K562 (cell line): ENCODE data around the gene GPR68. TPM values are rescaled to one million over a fixed set of nuclear protein-coding genes. Genes with fewer than 3 reads are reported as not detected.

Source experiments
- BMI1 ChIP-seq: fragments of 150-350 bp; IDR thresholded peaks from 2 replicates; pipeline ENCODE4 v1.6.1; 2014; ENCODE audit warnings: low read length
- CREB1 ChIP-seq, 2 experiments: sonication (generic) in 1 of 2; formaldehyde crosslinking in 1 of 2; IDR thresholded peaks; 2 replicates each; pipeline versions ENCODE4 v1.6.1 to v1.8.0; 2012 to 2022; ENCODE audit warnings: inconsistent platforms in 1 of 2, mild to moderate bottlenecking in 1 of 2, missing genetic modification reagents in 1 of 2, moderate library complexity in 1 of 2
- FOXK2 ChIP-seq, 2 experiments: fragments of 450-650 bp; IDR thresholded peaks in 1 of 2; conservative IDR thresholded peaks in 1 of 2; 2 replicates each; pipeline ENCODE4 v1.6.1; 2016; ENCODE audit warnings: low read depth in 2 of 2, mild to moderate bottlenecking in 1 of 2
- POLR2AphosphoS5 ChIP-seq: IDR thresholded peaks from 2 replicates; pipeline ENCODE4 v1.6.1; 2011; ENCODE audit warnings: mild to moderate bottlenecking, low read depth, low read length, moderate library complexity; ENCODE audit not compliant: control insufficient read depth, insufficient read depth
- STAT5A ChIP-seq: IDR thresholded peaks from 2 replicates; pipeline ENCODE4 v1.6.1; 2012; ENCODE audit warnings: low read length, inconsistent platforms, borderline replicate concordance
- ZNF121 ChIP-seq: sonication (generic); formaldehyde crosslinking; conservative IDR thresholded peaks from 2 replicates; pipeline ENCODE4 v1.8.0; 2022; ENCODE audit warnings: missing genetic modification reagents
- ZNF124 ChIP-seq: sonication (generic); formaldehyde crosslinking; IDR thresholded peaks from 2 replicates; pipeline ENCODE4 v1.8.1; 2022; ENCODE audit warnings: missing genetic modification reagents
- ZNF140 ChIP-seq: fragments of 250-450 bp; sonication (Bioruptor Pico); IDR thresholded peaks from 2 replicates; pipeline ENCODE4 v1.8.0; 2021; ENCODE audit warnings: moderate library complexity, mild to moderate bottlenecking, inconsistent platforms
- ZNF668 ChIP-seq: fragments of 250-450 bp; sonication (Bioruptor Pico); IDR thresholded peaks from 2 replicates; pipeline ENCODE4 v1.8.0; 2022; ENCODE audit warnings: mild to moderate bottlenecking, inconsistent platforms
- ZSCAN29 ChIP-seq: fragments of 450-650 bp; IDR thresholded peaks from 2 replicates; pipeline ENCODE4 v1.6.1; 2017
- polyA plus RNA-seq, 8 experiments: library from polyadenylated mRNA; depleted of rRNA in 4 of 8; stranded (reverse) in 5 of 8; unstranded in 3 of 8; fragments of >200 nt; fragmentation: Nextera tagmentation in 2 of 8; fragmentation: Illumina TruSeq in 1 of 8; extraction: Ambion mirVana in 2 of 8; extraction: Trizol in 1 of 8; gene quantifications; 2 replicates each; pipeline versions ENCODE4 v1.2.1 to v1.2.3, GENCODE V29; 2011 to 2014; ENCODE audit warnings: inconsistent platforms in 1 of 8, missing spikeins in 1 of 8
- total RNA-seq, 7 experiments: library from RNA; depleted of rRNA in 6 of 7; stranded (reverse); fragments of >200 nt in 6 of 7; fragmentation: Illumina TruSeq in 2 of 7; extraction: Trizol in 2 of 7; gene quantifications; 2 replicates each; pipeline versions ENCODE4 v1.2.1 to v1.2.3, GENCODE V29; 2011 to 2021; ENCODE audit warnings: low replicate concordance in 1 of 7
- TF ChIP-seq, protein P1 (sequence below): fragments of 450-650 bp; formaldehyde crosslinking; IDR thresholded peaks from 2 replicates; pipeline ENCODE4 v1.4.0; 2022; ENCODE audit warnings: missing genetic modification characterization
- TF ChIP-seq, protein P2 (sequence below): fragments of 200-800 bp; sonication (Bioruptor generic); IDR thresholded peaks from 2 replicates; pipeline ENCODE4 v1.6.1; 2016; ENCODE audit warnings: missing genetic modification characterization, missing compliant biosample characterization
- TF ChIP-seq, protein P3 (sequence below): fragments of 450-650 bp; formaldehyde crosslinking; conservative IDR thresholded peaks from 2 replicates; pipeline ENCODE4 v1.4.0; 2022; ENCODE audit warnings: mild to moderate bottlenecking, missing genetic modification characterization

The GPR68 gene
- total and polyA plus RNA-seq, 9 of the 15 experiments (the other 6 are each of a cell fraction or from before 2014, with no cell fraction given), result 0.41 to 9.4 (median 3.7) TPM

DNA sequence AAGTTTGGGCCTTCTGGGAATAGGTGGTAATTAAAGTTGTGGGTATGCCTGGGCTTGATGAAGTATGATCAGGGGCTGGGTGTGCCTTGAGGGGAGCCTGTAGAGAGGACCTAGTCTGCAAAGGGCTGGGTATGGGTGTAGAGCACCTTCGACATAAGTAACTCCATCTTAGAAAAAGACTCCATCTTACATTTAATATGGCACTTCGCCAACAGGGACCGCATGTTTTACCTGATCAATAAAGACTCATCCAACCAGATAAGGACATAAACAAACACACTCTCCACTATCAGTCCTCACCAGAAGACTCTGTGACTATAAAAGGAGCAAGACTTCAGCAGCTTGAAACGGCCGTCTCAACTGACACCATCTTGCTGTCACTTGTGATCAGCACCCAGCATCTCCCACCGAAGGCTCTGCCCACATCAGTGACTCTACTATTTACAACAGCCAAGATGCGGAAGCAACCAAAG, 23.5 kb upstream of the GPR68 start (continued):
- TF ChIP-seq STAT5A (peak; percentile 70; the same call in 1 of the 2 replicates), ZSCAN29 (no peak), POLR2AphosphoS5 (peak; percentile 77), ZNF124 (CRISPR knock-in tag) (no peak), FOXK2 (conservative IDR thresholded peaks at IDR 0.05 in 1 of 2, IDR thresholded peaks at IDR 0.05 in 1 of 2; ENCODE audit: low read depth in 2 of 2) (peak in 1 of 2 experiments; percentile 73; a peak in 3 of 4 replicates), ZNF140 (CRISPR knock-in tag) (peak; percentile 82), ZNF668 (peak; percentile 96), ZNF121 (CRISPR knock-in tag) (no peak), BMI1 (no peak), CREB1 (IDR thresholded peaks at IDR 0.05) (peak; percentile 37; the same call in 1 of the 2 replicates), CREB1 (CRISPR knock-in tag; IDR thresholded peaks at IDR 0.05) (no peak)
- TF ChIP-seq, protein P1, sequence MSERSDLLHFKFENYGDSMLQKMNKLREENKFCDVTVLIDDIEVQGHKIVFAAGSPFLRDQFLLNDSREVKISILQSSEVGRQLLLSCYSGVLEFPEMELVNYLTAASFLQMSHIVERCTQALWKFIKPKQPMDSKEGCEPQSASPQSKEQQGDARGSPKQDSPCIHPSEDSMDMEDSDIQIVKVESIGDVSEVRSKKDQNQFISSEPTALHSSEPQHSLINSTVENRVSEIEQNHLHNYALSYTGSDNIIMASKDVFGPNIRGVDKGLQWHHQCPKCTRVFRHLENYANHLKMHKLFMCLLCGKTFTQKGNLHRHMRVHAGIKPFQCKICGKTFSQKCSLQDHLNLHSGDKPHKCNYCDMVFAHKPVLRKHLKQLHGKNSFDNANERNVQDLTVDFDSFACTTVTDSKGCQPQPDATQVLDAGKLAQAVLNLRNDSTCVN (CRISPR knock-in tag), result peak; percentile 73; the same call in 1 of the 2 replicates
- TF ChIP-seq, protein P2, sequence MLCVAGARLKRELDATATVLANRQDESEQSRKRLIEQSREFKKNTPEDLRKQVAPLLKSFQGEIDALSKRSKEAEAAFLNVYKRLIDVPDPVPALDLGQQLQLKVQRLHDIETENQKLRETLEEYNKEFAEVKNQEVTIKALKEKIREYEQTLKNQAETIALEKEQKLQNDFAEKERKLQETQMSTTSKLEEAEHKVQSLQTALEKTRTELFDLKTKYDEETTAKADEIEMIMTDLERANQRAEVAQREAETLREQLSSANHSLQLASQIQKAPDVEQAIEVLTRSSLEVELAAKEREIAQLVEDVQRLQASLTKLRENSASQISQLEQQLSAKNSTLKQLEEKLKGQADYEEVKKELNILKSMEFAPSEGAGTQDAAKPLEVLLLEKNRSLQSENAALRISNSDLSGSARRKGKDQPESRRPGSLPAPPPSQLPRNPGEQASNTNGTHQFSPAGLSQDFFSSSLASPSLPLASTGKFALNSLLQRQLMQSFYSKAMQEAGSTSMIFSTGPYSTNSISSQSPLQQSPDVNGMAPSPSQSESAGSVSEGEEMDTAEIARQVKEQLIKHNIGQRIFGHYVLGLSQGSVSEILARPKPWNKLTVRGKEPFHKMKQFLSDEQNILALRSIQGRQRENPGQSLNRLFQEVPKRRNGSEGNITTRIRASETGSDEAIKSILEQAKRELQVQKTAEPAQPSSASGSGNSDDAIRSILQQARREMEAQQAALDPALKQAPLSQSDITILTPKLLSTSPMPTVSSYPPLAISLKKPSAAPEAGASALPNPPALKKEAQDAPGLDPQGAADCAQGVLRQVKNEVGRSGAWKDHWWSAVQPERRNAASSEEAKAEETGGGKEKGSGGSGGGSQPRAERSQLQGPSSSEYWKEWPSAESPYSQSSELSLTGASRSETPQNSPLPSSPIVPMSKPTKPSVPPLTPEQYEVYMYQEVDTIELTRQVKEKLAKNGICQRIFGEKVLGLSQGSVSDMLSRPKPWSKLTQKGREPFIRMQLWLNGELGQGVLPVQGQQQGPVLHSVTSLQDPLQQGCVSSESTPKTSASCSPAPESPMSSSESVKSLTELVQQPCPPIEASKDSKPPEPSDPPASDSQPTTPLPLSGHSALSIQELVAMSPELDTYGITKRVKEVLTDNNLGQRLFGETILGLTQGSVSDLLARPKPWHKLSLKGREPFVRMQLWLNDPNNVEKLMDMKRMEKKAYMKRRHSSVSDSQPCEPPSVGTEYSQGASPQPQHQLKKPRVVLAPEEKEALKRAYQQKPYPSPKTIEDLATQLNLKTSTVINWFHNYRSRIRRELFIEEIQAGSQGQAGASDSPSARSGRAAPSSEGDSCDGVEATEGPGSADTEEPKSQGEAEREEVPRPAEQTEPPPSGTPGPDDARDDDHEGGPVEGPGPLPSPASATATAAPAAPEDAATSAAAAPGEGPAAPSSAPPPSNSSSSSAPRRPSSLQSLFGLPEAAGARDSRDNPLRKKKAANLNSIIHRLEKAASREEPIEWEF (CRISPR knock-in tag), result peak; percentile 95; the same call in 1 of the 2 replicates
- TF ChIP-seq, protein P3, sequence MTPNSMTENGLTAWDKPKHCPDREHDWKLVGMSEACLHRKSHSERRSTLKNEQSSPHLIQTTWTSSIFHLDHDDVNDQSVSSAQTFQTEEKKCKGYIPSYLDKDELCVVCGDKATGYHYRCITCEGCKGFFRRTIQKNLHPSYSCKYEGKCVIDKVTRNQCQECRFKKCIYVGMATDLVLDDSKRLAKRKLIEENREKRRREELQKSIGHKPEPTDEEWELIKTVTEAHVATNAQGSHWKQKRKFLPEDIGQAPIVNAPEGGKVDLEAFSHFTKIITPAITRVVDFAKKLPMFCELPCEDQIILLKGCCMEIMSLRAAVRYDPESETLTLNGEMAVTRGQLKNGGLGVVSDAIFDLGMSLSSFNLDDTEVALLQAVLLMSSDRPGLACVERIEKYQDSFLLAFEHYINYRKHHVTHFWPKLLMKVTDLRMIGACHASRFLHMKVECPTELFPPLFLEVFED (CRISPR knock-in tag), result no peak; the same call in 1 of the 2 replicates
